ENCODE measurements around the gene HNRNPC. TPM values are rescaled to one million over a fixed set of nuclear protein-coding genes. Genes with fewer than 3 reads are reported as not detected.

HNRNPC gene
- total RNA-seq, 1 donor from 2014 or later = 763 TPM

Other genes with a start within 250 kb of the HNRNPC start
- gene NDRG2, start 244.4 kb downstream of the HNRNPC start, total RNA-seq = 5.6 and 6.2 TPM in 2 replicates
- gene TPPP2, start 239.2 kb downstream of the HNRNPC start, total RNA-seq = not detected in 2 replicates
- not detected in 2 replicates for gene RNASE13, start 234.6 kb downstream of the HNRNPC start, total RNA-seq
- not detected in 2 replicates for gene RNASE7, start 227.1 kb downstream of the HNRNPC start, total RNA-seq
- not detected in 2 replicates for gene RNASE8, start 211.6 kb downstream of the HNRNPC start, total RNA-seq
- gene ARHGEF40, start 199.1 kb downstream of the HNRNPC start, total RNA-seq = not detected in 2 replicates
- gene ZNF219, start 170.8 kb downstream of the HNRNPC start, total RNA-seq = 5.5 and 7.3 TPM in 2 replicates
- not detected in 2 replicates for gene TMEM253, start 168.4 kb downstream of the HNRNPC start, total RNA-seq
- gene OR5AU1, start 113.4 kb downstream of the HNRNPC start, total RNA-seq = not detected in 2 replicates
- gene RPGRIP1, start 10.6 kb upstream of the HNRNPC start, total RNA-seq = 0.16 TPM in 1 of 2 replicates, not detected in the other
- 130 and 137 TPM in 2 replicates for gene SUPT16H, start 114.6 kb upstream of the HNRNPC start, total RNA-seq
- 129 and 136 TPM in 2 replicates for gene CHD8, start 186.7 kb upstream of the HNRNPC start, total RNA-seq
- 26.3 and 28.2 TPM in 2 replicates for gene RAB2B, start 207.5 kb upstream of the HNRNPC start, total RNA-seq
- 72.4 and 73.3 TPM in 2 replicates for gene TOX4, start 207.8 kb upstream of the HNRNPC start, total RNA-seq
- 73.2 and 76.5 TPM in 2 replicates for gene METTL3, start 241.9 kb upstream of the HNRNPC start, total RNA-seq